ENCODE results near the gene NDUFS6. TPM values are rescaled to one million over a fixed set of nuclear protein-coding genes. Genes with fewer than 3 reads are reported as not detected.

The NDUFS6 gene
- total and polyA plus RNA-seq, 3 donors from 2014 or later: 54.9 to 59.3 (median 58.7) TPM

GRCh38 chr5:1806199-1806598 is 5.0 kb downstream of the NDUFS6 start:
- DNase-seq: no peak
- intact Hi-C loops (cut with DNase I; ENCODE audit: low total_unique reads): no loop called here

GRCh38 chr5:1806974-1807373 is 5.8 kb downstream of the NDUFS6 start:
- H3K36me3 ChIP-seq (ENCODE audit: low read depth, missing control alignments): no peaks in the 10 kb centered on the region
- no peak overlapping the region for H3K27ac ChIP-seq
- no peak overlapping the region for H3K4me3 ChIP-seq
- TF ChIP-seq POLR2A (IDR thresholded peaks at IDR 0.05): no peak
- no peak for TF ChIP-seq CTCF (IDR thresholded peaks at IDR 0.05)
- DNase-seq: no peak
- H3K4me1 ChIP-seq: peaks cover 3% of the 10 kb centered on the region
- H3K9me3 ChIP-seq: no peaks in the 10 kb centered on the region
- H3K27me3 ChIP-seq: no peaks in the 10 kb centered on the region
- intact Hi-C loops (cut with DNase I; ENCODE audit: low total_unique reads): no loop called here
- 88 to 89% methylated on average over 16 of the region's 16 CpGs for WGBS, 2 donors

More at GRCh38 chr5:1806199-1806598, 5.0 kb downstream of the NDUFS6 start:
- peaks cover 6% of the 10 kb centered on the region for H3K4me1 ChIP-seq
- no peak overlapping the region for H3K27ac ChIP-seq
- H3K27me3 ChIP-seq: no peaks in the 10 kb centered on the region
- no peak overlapping the region for H3K4me3 ChIP-seq
- 82 to 88% methylated on average over 8 to 15 of the region's 15 CpGs for WGBS, 2 donors
- H3K36me3 ChIP-seq (ENCODE audit: low read depth, missing control alignments): no peaks in the 10 kb centered on the region
- no peaks in the 10 kb centered on the region for H3K9me3 ChIP-seq
- no peak for TF ChIP-seq CTCF (IDR thresholded peaks at IDR 0.05)
- TF ChIP-seq POLR2A (IDR thresholded peaks at IDR 0.05): no peak

- intact Hi-C loops (cut with DNase I; ENCODE audit: low total_unique reads): no loop called here
Observed at GRCh38 chr5:1807451-1808185, 6.4 kb downstream of the NDUFS6 start.

GRCh38 chr5:1808439-1808838 is 7.2 kb downstream of the NDUFS6 start:
- Histone ChIP-seq H3K9me3 (no peaks in the 10 kb centered on the region), H3K36me3 (ENCODE audit: low read depth, missing control alignments) (no peaks in the 10 kb centered on the region), H3K27me3 (no peaks in the 10 kb centered on the region), H3K4me1 (no peaks in the 10 kb centered on the region), H3K4me3 (no peak overlapping the region), H3K27ac (no peak overlapping the region)
- TF ChIP-seq CTCF (IDR thresholded peaks at IDR 0.05): no peak
- TF ChIP-seq POLR2A (IDR thresholded peaks at IDR 0.05): no peak
- WGBS, 2 donors: 57 to 73% methylated on average over 3 of the region's 3 CpGs
- no peak for DNase-seq
- intact Hi-C loops (cut with DNase I; ENCODE audit: low total_unique reads): no loop called here

More at GRCh38 chr5:1807451-1808185, 6.4 kb downstream of the NDUFS6 start:
- H3K9me3 ChIP-seq: no peaks in the 10 kb centered on the region
- no peaks in the 10 kb centered on the region for H3K36me3 ChIP-seq (ENCODE audit: low read depth, missing control alignments)
- H3K27ac ChIP-seq: no peak overlapping the region
- H3K4me1 ChIP-seq: no peaks in the 10 kb centered on the region
- no peak for DNase-seq
- no peak overlapping the region for H3K4me3 ChIP-seq
- H3K27me3 ChIP-seq: no peaks in the 10 kb centered on the region
- no peak for TF ChIP-seq POLR2A (IDR thresholded peaks at IDR 0.05)
- WGBS, 2 donors: 92 to 95% methylated on average over 15 to 20 of the region's 20 CpGs

- no peak overlapping the region for H3K4me3 ChIP-seq
- H3K4me1 ChIP-seq: no peaks in the 10 kb centered on the region
- H3K36me3 ChIP-seq (ENCODE audit: low read depth, missing control alignments): no peaks in the 10 kb centered on the region
- intact Hi-C loops (cut with DNase I; ENCODE audit: low total_unique reads): no loop called here
- DNase-seq: no peak
- TF ChIP-seq POLR2A (IDR thresholded peaks at IDR 0.05) (no peak), CTCF (IDR thresholded peaks at IDR 0.05) (no peak)
- H3K9me3 ChIP-seq: no peaks in the 10 kb centered on the region
- no peak overlapping the region for H3K27ac ChIP-seq
- no peaks in the 10 kb centered on the region for H3K27me3 ChIP-seq
- WGBS, 2 donors: 89 to 92% methylated on average over 22 to 32 of the region's 32 CpGs
Observed at GRCh38 chr5:1809416-1810035, 8.3 kb downstream of the NDUFS6 start.

Data from testis (tissue), 3 donors.